GM18517 (cell line): ENCODE results near the gene ZNF783.
"Not testable (repeated sequence)": the region's sequence is repeated elsewhere in the genome, so short reads cannot be mapped to it uniquely, and the experiment has no call there.

Source experiments
- ATAC-seq: cut with Tn5 transposase; IDR thresholded peaks from one replicate; pipeline ENCODE4 v1.9.1; 2021; ENCODE audit warnings: mild to moderate bottlenecking, moderate library complexity; ENCODE audit not compliant: unreplicated experiment

The ZNF783 gene

DNA sequence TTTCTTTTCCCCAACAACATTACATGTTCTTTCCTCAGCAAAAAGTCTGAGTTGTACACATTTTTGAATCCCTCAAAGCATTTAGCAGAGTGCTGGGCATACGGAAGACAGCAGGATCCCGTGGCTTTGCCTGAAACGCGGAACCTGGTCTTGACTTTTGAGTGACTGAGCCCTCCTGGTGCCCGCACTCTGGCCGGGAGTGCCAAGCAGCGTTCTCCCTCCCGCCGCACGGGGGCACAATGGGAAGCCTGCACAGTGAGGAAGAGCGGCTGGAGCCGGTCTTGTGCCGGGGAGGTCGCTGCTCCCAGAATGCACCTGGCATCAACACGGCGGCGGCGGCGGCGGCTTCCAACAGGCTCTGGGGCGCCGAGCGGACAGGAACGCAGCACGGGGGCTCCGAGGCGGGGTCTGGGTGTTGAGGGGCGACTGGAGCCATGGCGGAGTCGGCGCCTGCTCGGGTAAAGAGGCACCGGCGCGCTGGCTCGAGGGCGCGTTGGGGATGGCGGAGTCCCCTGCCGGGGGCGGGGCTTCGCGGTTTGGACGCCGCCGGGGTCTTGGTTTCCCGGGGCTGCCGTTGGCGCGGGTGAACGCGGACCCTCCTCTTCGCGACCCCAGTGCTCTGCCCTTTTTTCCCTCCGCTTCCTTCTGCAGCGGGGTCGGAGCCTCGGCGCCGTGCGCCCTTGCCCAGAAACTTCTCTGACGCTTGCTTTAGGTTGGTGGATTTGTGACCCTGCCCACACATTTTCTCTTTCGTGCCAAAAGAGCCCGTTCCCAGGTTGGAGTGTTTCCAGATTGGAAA, 22.5 kb upstream of the ZNF783 start, which contains the start of gene ZNF212:
ZNF212 (plus strand) TSS at position 307 of the 799 bp plus-strand sequence; CDS start at position 435, 128 bp downstream.
- ATAC-seq: peak; percentile 98

- ATAC-seq: no peak
Measured at GRCh38 chr7:149240637-149241036, 21.4 kb upstream of the ZNF783 start.

DNA sequence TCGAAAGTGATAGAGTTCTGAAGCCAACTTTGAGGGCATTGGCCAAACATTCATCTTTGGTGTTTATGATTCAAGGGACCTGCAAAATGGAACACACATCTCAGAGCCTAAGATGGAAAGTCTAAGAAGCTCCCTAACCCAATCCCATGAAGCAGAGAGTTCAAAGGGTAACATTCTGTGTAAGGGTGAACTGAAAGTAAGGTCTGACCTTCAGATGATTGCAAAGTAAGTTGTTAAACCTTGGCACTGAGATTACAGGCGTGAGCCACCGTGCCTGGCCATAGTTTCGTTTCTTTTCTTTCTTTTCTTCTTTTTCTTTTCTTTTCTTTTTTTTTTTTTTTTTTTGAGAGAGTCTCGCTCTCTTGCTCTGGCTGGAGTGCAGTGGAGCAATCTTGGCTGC, 20.3 kb upstream of the ZNF783 start:
- ATAC-seq: no peak

GRCh38 chr7:149245244-149245643, 16.8 kb upstream of the ZNF783 start:
- ATAC-seq: no peak

GRCh38 chr7:149245744-149246143, 16.3 kb upstream of the ZNF783 start:
- ATAC-seq: no peak

DNA sequence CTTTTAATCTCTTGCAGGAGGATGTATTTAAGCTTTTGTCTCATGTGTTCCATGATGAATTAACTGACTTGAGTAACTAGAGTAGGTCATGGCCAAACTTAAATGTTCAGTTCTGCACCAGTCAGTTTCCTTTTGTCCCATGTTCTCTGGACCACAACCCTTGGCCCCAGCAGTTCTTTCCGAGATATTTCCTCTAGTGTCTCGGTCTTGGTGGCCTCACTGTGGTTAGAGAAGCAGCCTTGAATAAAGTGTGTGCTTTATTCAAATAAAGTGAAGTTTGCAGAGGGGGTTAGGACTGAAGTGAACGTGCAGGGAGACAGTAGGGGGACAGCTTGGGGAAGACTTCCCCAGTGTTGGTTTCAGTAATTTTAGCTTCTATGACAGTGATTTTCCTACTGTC, 13.2 kb upstream of the ZNF783 start:
- no peak for ATAC-seq

- not testable (repeated sequence) for ATAC-seq
Measured at GRCh38 chr7:149250151-149250550, 11.8 kb upstream of the ZNF783 start.

- ATAC-seq: not testable (repeated sequence)
Measured at GRCh38 chr7:149251518-149251917, 10.5 kb upstream of the ZNF783 start.

GRCh38 chr7:149252378-149252777, 9.6 kb upstream of the ZNF783 start:
- ATAC-seq: no peak

- no peak for ATAC-seq
Measured at GRCh38 chr7:149253665-149254064, 8.3 kb upstream of the ZNF783 start.

DNA sequence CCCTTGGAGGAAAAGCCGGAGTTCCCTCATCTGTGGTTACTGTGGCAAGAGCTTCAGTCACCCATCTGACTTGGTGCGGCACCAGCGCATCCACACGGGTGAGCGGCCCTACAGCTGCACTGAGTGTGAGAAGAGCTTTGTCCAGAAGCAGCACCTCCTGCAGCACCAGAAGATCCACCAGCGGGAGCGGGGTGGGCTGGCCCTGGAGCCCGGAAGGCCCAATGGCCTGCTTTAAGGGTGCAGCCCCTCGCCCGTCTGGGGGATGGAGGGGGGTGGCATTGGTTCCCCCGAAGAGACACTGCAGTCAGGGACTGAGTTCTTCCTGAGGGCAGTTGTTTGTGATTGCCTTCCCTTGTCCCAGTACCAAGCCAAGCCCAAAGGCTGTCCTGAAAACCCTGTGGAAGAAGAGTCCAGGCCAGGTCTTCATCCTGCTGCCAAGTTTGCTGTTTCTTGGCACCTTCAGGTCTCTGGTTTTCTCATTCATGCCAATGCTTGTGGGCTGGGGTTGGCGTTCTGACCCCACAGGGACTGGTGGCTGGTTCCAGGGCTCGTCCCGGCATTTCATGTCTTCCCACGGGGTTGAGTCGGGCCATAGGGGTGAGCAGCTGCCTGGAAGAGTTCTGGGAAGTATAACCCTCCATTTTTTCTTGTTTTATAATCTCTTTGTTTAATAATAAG, 7.7 kb upstream of the ZNF783 start:
- no peak for ATAC-seq

- ATAC-seq: no peak
Measured at GRCh38 chr7:149255174-149255573, 6.8 kb upstream of the ZNF783 start.

GRCh38 chr7:149256568-149256967, 5.4 kb upstream of the ZNF783 start:
- ATAC-seq: no peak

DNA sequence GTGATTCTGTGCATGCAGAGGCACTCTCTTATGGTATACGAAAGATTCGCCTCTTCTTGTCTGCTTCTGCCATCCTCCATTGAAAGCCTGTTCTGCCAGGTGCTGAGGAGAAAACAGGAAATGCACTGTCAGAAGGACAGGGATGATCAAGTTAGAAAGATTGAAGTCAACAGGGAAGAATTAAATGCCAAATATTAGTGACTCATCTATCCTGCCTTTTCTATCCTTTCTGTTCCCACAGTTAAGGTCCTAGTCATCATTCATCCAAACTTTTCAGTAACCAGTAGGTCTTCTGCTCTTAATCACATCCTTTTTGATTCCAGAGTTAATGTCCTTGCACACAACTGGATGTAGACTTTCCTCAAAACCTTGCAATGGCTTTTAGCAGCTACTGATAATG, 4.8 kb upstream of the ZNF783 start:
- no peak for ATAC-seq

GRCh38 chr7:149261316-149261828, 624 bp upstream of the ZNF783 start:
- ATAC-seq: peak; percentile 4

- ATAC-seq: no peak
Measured at GRCh38 chr7:149266451-149266850, 4.5 kb downstream of the ZNF783 start.

GRCh38 chr7:149267733-149268132, 5.7 kb downstream of the ZNF783 start:
- no peak for ATAC-seq

DNA sequence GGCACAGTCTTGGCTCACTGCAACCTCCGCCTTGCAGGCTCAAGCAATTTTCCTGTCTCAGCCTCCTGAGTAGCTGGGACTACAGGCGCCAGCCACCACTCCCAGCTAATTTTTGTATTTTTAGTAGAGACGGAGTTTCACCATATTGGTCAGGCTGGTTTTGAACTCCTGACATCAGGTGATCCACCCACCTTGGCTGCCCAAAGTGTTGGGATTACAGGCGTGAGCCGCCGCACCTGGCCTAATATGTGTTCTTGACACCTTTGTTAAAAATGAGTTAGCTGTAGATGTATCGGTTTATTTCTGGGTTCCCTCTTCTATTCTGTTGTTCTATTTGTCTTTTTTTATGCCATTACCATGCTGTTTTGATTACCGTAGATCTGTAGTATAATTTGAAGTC, 12.4 kb downstream of the ZNF783 start:
- not testable (repeated sequence) for ATAC-seq

DNA sequence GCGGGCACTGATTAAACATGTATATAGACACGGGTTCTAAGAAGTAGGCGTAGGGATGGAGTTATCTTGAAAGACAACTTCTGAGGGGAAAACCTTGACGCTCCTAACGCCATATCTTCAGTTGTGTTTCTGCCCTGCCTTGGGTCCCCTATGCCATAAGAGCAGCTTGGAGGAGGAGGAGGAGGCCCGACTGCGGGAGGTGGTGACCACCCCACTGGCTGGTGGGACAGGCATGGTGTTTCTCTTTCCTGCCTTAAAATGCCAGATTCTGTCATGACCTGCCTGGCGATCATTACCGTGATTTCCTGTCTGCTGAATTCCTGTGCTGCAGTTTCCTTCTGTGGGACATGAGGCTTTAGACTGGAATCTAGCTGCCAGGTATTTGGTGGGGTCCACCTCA, 15.9 kb downstream of the ZNF783 start:
- ATAC-seq: no peak

GRCh38 chr7:149278396-149278795, 16.4 kb downstream of the ZNF783 start:
- no peak for ATAC-seq

- ATAC-seq: no peak
Measured at GRCh38 chr7:149279111-149279743, 17.2 kb downstream of the ZNF783 start.

DNA sequence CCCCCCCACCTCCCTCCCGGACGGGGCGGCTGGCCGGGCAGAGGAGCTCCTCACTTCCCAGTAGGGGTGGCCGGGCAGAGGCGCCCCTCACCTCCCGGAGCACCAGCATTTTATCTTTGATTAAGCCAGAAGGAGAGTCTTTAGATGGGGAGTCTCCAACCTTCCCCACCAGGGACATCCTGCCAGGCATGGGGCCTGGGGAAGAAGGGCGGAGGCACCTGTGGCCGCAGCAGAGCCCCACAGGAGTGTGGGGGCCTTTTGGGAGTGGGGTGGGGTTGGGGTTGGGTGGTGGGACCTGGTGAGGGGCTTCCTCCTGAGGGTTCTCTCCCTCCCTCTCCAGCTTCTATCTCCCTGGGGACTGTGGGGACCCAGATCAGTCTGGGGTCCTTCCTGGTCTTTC, 18.2 kb downstream of the ZNF783 start:
- no peak for ATAC-seq
